HG03103 (cell line): Measurements from ENCODE around the gene RNF186.

ENCODE experiments used
- ATAC-seq: cut with Tn5 transposase; IDR thresholded peaks from one replicate; pipeline ENCODE4 v1.9.1; 2021; ENCODE audit warnings: low read depth; ENCODE audit not compliant: unreplicated experiment

The RNF186 gene

GRCh38 chr1:19769211-19769932 is 45.7 kb downstream of the RNF186 start:
- no peak for ATAC-seq

DNA sequence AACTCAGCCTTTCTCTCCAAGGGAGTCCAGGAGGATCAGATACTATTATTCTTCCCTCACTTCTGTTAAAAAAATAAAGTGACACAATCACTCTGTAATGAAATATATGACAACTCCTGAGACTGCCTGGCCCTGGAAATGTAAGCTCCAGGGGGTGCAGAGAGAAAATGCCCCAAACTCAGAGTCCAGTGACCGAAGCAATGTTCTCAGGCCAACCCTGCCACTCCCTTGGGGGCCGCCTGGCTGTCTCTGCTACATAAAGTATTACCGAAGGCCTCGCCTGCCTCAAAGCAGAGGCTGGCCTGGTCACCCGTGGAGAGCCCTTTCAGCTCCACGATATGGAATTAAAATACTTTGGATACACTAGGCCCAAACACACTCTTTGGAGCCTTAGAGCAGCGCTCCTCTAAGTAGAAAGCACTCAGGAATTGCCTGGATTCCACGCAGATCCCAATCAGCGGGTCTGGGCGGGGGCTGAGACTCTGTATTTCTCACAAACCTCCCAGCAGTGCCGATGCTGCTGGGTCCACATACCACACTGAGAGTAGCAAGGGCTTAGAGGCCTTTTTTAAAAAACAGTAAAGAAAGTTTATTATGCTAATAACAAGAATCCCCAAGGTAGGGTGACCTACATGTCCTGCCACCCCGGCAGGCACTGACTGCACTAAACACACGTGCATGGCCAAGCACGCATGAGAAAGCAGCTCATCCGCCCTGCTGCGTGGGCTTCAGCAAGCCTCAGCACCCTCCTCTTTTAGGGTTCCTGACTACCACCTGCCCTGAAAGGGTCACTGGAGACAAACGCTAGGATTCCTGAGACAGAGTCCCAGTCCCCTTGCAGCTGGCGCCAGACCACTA is 46.5 kb downstream of the RNF186 start:
- no peak for ATAC-seq

DNA sequence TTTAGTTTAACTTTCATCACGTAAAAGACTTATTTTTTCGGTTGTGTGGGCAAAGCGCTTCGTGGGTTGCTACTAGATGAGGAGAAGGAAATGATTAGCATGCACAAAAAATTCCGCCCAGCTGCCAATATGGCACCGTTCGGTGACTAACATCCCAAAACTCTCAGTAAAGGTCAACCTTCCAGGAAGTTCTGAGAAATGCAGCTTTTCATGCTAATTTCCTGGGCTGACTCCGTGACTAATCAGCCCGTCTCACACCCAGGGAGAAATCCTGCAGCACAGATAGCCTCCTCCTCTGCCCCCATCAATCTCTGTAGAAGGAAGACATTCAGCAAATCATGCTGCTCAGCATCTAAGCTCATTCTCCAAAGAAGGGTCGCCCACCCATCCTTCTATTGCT is 49.5 kb downstream of the RNF186 start:
- ATAC-seq, result no peak

GRCh38 chr1:19764848-19765247 is 50.2 kb downstream of the RNF186 start:
- ATAC-seq, result no peak
